ENCODE results near the gene NDUFAF8. TPM values are rescaled to one million over a fixed set of nuclear protein-coding genes. Genes with fewer than 3 reads are reported as not detected.

NDUFAF8 gene
- total RNA-seq, 1 donor from 2014 or later, result 10.7 TPM

DNA sequence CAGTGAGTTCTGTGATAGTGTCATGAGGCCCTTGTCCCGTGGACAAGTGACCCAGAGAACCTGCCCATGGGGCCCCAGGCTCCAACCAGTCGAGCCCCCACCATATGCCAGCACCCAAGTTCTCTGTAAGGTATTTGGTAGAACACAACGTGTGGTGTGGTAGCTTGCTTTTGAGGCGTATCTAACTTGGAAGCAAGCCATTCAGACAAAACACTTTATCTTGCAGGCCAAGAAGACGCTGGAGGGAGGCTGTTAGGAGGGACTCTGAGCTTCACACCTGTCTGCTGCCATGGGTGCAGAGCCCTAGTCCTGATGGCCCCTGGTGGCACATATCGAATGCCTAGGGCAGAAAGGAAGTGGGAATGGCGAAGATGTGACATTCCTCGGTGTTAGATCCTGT lies 1.6 kb downstream of the NDUFAF8 start:
- no peak for DNase-seq

DNA sequence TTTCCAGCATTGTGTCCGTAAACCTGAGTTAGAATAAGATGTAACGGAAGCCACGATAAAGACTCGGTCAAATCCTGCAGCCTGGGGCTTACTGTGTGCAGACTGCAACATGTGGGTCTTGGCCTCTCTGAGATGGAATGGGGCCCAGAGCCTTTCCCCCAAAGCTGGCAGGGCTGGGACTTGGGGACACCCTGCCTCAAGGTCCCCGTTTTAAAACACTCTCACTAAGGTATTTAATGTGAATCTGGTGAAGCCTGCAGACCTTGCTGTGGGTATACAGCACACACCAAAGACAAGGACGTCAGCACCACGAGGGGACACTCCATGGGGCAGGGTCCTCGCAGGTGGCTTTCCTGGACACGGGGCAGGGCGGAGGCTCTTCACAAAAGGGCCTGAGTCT lies 2.1 kb downstream of the NDUFAF8 start:
- no peak for DNase-seq

DNA sequence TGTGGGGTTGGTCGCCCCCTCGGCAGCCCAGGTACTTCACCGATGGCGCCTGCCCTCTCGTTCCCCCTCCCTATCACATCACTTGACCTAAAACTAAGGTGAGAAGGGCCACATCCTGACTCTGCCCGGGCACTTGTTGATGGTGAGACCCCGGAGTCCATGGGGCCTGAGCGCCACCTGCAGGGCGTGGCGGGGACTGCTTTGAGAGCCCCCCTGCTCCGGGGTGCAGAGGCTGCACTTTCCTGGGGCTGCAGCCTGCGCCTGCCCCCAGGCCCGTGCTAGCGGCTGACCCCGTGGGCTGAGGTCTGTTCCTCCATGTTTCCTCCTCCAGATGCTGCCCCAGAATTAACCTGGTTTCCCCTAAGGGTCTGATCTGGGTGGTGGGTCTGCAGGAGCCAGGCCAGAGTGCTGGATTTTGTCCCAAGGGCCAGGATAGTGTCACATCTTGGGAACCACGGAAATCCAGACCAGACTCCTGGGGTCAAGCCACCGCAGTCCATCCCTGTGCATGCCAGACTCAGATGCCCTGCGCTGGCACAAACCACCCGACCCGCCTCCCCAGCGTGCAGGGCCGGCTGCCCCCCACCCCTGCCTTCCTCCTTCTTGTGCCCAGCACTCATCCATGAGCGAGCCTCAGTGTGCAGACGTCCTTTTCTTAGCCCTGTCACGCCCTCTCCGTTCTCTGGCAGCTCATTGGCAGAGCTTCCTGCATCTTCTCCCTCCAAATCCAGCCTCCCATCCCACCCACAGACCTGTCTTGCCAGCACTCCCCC lies 2.7 kb downstream of the NDUFAF8 start:
- DNase-seq, result peak; percentile 39

DNA sequence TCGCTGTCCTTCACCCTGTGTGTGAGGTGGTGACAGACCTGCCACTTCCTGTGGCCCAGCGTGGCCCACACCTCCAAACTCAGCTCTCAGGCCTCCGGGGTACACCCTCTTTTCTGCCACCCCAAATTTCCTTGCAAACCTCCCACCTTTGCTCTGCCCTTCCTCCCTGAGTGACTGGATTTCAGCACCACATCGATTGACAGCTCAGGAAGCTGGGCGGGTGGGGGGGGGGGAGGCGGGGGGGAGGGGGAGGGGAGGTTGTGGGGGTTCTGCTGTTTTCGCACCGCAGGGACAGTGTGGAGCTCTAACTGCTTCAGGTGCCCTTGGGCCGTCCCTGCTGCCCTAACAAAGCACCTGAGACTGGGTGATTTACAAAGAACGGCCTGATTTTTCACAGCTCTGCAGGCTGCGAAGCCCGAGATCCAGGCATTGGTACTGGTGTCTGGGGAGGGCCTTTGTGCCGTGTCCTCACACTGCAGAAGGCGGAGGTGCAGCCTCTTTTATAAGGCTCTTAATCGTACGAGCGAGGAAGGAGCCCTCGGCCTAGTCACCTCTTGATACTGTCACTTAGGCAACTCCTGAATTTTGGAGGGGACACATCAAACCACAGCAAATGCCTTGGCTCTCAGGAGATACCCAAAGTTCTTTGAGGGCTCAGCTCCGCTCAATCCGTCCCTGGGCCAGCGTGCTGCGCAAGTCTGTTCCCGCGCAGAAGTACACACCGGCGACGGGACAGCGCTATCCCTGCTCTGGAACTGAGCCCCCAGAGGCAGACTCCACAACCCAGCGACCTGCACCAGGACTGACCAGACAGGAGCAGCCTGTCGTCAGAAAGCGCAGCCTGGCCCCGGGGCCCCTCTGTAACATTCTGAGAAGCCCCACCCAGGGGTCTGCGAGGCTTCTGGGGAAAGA lies 3.6 kb downstream of the NDUFAF8 start:
- no peak for DNase-seq

DNA sequence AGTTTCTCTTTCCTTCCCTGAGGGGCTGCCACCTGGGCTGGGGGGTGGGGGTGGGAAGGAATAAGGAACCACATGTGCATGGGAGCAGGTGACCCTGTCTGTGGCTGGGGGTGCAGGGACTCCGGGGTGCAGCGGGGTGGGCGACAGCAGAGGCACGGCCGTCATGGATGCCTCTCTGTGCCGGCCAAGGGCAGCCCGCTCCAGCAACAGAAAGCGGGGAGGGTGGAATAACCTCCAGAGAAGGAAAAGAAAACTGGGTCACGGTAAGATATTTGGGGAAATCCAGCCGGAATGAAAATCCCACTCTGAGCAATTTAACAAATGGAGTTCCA lies 4.2 kb downstream of the NDUFAF8 start:
- DNase-seq, result no peak

DNA sequence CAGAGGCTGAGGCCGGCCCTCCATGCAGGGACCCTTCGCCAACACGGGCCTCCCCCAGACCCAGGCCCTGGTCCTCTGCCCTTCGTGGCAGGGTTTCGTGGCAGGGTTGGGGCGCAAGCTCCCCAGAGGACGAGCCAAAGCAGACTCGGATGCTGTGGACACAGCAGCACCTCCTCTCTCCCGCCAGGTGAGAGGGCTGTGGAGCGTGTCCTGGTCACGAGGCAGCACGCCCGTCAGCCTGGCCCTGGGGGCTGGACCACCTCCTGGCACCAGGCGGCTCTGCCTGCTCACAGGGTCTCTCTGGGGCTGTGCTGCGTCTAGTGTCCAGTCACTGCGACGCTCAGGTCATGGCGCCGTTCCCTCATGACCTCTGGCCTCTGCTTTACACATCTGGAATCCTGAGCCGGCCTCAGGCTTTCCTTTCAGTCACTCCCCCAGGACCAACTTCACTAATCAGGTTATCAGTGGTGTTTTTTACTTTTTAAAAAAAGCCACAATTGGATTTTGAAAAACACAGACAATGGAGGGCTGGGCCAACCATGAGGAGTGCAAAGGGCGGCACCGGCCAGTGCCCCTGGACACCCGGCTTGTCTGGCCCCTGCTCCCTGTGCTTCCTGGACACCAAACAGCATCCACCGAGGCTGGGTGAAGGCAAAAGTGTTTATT lies 5.4 kb downstream of the NDUFAF8 start:
- no peak for DNase-seq

DNA sequence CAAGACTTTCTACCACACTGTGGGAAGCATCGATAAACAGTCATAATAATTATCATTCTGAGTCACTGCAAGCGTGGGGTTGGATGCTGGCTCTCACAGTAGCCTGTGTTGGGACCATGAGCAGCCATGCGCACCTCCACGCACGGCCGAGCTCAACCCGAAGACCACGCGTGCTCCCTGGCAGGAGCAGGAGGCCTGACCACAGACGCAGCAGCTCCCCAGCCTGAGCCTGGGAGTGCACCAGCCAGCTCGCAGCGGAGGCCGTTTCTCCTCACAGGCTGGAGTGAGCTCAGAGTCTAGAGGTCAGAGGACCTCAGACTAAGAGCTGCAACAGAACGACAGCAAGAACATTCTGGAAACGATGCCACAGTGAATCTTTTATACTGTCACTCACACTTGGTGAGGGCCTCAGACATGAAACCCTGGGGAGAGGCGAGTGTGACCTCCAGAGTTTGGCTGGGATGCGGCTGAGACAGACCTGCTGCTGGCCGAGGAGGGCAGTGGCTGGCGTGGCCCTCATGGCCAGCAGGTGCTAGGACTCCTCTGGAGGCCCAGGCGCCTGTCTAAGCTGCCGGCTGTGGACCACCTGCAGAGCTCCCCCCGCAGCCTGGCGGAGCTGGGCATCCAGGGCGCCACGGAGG lies 6.0 kb downstream of the NDUFAF8 start:
- no peak for DNase-seq

DNA sequence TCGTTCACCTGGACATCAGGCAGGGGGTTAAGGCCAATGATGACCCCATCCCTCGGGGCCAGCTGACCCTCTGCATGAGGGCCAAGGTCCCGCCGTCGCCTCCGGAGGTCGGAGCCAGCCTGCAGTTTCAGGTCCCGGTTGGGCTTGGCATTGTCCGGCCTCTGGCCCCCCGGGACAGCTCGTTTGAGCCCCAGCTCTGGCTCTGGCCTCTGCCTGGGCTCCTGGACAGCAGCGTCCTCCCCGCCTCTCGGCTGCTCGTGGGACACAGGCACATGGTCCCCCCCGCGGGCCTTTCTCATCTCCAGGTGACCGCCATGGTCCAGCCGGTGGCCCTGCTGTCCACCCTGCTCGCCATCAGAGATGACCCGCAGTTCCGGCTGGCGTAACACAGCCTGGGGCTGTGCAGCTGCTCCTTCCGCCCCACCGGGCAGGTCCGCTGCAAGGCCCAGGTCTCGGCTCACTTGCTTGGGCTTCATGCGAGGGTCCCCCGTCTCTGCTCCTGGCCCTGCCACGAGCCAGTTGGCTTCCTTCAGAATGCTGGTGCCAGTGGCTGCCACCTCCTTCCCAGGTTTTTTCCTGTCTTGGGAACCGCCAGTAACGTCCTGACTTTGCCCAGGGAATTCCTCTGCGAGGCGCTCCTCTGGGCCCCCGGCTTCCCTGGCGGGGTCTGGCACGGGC lies 6.7 kb downstream of the NDUFAF8 start:
- DNase-seq, result no peak

DNA sequence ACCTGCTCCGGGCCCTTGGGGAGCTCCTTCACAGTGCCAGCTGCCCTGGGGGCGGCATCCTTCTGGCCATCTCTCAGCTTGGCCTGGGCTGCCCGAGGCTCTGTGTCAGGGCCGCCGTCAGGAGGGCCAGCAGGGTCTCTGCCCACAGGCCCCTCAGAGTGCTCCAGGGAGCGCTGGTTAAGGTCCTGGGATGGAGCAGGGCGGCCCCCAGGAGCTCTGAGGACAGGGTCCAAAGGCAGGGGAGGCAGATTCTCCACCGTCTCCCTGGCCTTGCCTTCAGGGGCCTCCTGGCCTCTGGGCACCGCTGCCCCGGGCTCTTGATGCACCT lies 7.2 kb downstream of the NDUFAF8 start:
- DNase-seq, result no peak

DNA sequence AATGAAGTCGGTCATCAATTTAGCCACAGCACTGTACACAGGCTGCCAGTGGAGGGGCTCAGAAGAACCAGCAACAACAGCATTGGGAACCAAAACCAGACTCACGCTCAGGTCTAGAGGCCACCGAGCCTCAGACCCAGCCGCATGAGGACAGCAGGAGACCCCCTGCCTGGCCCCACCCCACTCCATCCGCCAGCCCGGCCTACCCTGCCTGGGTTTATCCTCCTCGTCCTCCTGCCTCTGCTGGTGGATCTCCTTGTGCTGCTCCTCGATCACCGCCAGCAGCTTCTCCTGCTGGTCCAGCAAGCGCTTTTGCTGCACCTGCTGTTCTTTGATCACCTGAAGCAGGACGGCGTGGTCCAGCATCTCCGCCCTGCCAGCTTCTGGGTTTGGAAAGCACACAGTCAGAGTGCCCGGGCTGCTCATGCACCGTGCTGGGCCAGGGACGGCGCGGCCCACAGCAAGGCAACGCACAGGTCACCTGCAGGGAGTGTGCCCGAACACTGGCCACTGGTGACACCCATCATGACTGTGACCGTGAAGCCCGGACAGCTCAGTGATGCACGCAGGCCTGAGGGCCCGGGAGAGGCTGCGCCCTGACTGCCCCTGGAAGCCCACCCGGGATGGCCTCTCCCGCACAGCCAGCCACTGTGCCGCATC lies 7.7 kb downstream of the NDUFAF8 start:
- no peak for DNase-seq

DNA sequence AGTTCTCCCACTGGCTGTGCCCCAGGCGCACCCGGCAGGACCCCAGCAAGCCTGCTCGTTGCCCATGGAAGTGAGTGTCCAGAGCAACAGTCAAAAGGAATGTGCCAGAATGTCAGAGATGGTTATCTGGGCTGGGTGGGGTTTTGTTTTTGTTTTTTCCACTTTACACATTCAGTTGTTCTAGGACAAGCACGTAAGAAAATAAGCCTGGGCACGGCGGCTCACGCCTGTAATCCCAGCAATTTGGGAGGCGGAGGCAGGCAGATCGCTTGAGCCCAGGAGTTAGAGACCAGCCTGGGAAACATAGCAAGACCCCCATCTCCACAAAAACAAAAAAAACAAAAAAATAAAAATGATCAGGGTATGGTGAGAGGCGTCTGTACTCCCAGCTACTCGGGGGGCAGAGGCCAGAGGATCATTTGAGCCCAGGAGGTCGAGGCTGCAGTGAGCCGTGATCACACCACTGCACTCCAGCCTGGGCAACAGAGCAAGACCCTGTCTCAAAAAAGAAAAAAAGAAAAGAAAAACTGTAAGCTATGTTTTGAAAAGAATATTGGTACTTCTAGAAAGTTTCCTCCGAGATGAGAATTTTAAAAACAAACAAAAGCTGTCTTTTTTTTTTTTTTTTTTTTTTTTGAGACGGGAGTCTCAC lies 8.3 kb downstream of the NDUFAF8 start:
- DNase-seq, result no peak

DNA sequence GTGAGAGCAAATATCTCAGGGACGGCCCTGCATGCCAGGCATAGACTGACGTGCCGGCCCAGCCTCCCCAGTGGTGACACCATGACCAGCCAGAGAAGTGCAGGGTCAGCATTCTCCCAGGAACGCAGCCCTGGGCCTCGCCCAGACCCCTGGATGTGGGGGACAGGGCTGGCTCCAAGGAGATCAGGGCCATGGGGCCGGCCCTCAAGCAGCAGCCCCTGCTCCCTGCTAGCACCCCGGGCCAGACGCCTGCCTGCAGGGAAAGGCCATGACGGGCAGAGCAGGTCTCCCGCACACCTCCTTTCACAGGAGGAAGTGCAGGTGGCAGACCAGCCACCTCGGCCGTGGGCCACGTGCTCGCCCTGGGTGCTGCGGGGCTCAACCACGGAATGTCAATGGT lies 9.5 kb downstream of the NDUFAF8 start:
- DNase-seq, result no peak

DNA sequence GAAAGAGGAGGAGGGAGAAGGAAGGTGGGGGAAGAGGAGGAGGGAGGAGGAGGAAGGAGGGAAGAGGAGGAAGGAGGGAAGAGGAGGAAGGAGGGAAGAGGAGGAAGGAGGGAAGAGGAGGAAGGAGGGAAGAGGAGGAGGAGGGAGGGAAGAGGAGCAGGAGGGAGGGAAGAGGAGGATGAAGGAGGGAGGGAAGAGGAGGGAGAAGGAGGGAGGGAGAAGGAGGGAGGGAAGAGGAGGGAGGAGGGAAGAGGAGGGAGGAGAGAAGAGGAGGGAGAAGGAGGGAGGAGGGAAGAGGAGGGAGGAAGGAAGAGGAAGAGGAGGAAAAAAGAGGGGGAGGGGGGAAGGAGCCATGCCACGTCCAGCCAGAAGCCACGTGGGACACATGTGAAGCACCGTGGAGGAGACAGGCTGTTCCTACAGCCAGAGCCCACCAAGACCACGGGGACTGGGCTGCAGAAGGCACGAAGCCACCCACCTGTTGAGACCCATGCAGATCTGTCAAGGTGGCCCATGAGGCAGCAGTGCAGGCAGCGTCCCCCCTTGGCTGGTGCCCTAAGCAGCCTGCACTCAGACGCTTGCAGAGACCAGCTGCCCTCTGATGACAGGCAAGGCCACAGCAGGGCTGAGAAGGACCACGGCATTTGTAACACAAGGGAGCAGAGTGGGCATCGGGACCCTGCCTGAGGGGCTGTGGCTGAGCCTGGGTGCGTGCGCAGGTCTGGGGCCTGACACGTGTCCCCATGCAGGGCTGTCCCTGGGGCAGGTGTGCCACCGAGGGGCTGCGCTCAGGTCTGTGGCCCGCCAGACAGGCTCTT lies 10.3 kb downstream of the NDUFAF8 start:
- DNase-seq, result no peak

DNA sequence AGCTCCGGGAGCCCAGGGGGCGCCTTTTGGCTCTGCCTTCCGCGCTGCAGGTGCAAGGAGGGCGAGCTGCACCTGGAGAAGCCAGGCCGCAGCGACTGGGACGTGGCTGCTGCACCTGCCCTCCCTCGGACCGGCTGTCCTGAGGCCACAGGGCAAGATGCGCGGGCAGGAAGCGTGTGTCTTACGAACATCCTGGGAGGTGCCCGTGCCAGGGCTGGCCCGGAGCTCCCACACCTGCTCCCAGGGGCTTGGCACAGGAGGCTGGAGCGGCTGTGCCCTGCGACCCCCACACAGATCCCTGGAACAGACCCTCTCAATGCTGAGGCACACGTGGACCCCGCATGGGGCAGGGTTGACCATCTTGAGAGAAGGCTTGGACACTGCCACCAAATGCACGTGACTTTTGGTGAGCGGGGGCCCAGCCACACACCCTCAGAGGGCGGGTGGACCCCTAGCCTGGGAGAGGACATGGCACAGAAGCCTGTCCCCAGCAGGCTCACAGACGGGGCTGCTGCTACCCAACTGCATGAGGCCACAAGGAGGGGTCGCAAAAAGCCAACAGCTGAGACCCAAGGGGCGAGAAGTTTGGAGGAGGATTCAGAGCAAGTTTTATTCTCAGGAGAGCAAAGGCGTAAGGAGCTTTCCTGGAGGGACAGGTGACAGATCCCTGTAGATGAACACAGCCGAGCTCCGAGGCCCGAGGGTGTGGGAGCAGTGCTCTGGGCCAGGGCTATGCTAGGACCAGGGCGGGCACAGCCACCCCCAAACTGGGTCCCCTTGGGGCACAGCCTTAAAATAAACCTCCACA lies 11.4 kb downstream of the NDUFAF8 start:
- DNase-seq, result no peak

DNA sequence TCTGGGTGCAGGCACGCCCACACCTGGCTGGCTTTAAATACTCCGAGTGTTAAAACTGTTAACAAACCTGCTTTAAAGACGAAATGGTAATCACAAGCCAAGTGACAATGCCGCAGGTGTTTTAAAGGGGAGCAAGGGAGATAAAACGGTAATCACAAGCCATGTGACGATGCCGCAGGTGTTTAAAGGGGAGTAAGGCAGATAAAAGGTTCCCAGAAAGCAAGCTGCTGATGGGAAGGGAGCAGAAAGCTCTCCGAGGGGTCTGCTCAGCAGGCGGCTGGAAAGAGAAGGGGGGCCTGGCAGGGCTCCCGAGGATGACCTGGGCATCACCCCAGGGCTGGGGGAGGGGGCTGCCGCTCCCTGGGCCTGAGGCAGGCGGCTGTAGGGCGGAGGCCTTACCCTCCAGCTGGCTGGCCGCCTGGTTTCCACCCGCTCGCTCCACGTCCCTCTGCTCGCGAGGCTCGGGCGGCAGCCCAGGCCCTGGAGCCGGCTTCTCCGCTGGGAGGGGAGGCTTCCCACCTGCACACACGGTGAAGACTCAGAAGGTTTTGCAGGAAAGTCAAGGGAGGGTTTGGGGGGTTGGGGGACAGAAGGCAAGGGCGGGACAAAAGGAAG lies 12.1 kb downstream of the NDUFAF8 start:
- DNase-seq, result no peak

DNA sequence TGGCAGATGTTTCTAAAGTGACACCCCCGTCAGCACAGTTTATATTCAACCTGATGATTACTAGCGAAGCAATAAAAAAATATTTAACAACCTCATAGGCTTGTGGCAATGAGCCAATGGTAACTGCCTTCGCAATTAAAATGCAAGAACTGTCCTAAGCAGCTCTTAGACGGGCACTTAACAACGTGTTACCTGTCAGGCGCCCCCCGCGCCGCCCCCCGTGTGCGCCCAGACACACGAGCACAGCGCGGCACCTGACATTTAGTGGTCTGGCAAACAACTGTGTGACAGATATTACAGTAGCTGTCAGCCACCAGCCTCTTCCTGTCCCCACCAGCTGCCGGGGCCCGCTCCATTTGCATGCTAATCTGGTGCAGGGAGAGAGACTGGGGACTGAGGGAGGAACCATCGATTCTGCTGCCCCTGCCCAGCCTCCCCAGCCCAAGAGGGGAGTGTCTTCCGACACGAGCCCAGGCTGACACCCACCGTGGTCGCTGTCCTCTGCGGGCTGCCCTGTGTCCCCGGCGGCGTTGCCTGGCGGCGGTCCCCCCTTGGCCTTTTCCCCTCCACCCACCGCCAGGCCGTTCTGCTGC lies 12.7 kb downstream of the NDUFAF8 start:
- DNase-seq, result no peak

DNA sequence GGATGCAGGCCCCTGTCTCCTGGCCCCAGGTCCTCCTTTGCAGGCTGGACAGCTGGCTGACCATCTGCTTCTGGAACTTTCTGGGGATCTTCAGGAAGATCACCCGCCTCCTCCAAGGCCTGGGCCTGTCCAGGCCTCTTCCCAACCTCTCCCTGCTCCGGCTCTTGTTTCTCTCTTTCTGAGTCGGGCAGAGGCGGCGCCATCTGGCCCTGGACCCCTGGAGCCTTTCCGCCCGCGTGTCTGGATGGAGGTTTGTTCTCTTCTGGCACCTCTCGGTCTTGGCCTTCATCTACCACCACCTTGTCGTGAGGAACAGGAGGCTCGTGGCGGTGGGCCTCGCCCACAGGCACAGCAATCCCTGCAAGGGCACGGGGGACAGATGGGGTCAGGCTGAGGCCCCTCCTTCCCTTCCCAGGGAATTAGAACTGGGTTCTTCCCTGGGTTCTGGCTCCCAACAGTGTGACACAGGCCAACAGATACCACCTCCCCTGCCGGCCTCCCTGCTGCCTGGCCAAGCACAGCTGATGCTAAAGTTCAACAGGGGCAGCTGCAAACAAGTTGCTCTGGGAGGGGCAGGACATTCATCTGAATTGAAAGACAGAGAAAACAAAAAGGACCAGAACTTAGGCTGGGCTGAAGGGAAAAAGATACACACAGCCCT lies 13.3 kb downstream of the NDUFAF8 start:
- no peak for DNase-seq

DNA sequence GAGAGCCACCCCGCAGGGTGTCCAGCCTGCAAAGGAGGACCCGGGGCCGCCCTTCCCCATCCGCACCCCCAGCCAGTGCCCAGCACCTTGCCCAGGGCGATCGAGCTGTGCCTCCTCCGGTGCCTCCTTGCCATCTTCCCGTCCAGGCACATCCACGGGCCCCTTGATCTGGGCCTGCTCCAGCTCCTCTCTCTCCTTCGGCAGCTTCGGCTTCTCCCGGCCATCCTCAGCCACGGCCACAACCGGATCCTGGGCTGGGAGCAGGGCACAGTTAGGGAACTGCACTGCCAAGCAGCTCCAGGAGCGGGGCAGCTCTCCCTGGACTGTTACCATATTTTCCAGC lies 13.8 kb downstream of the NDUFAF8 start:
- no peak for DNase-seq

Data from skin of body (tissue), 2 donors.